T follicular helper cell (primary cell): Measurements from ENCODE around the gene EFCAB9.
"Not testable (repeated sequence)": the region's sequence is repeated elsewhere in the genome, so short reads cannot be mapped to it uniquely, and the experiment has no call there.

Source experiments
- DNase-seq: peaks from one replicate; pipeline ENCODE4 v3.0.0-alpha.2; 2020; ENCODE audit warnings: low read depth

Gene EFCAB9

DNA sequence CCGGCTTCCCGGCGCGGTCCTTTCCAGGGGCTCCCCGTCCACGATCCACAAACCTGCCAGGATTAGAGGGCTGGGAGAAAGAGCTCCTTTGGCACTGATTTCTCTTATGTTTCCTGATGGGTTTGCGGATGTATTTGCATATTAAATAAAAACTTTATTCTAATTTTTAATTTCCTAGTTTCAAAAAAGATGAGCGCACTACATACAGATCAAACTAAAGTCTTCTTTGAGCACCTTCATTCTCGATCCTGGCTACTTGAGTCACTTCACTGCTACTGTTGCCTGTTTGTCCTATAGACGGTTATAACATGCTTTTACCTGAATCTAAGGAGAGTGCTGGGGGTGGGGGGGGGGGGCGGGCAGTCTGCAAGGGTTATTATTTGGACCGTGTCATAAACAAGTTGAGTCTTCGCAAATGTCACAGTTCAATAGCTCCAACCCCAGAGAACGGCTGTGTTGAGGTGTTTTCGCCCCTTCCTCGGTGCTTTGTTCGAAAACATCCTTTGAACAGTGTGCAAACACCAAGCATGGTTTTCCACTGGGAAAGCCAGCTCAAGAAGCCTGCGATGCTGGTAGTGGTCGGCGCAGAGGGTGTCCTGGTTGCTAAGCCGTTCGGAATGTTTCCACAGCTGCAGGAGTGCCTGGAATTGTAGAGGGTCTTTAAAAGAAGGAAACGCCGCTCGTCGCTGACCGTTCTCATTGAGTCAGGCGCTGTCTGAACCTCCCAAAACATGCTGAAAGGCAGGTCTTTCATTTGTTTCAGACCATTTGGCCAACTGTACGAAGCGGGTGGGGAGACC is 4.9 kb upstream of the EFCAB9 start:
- no peak for DNase-seq

DNA sequence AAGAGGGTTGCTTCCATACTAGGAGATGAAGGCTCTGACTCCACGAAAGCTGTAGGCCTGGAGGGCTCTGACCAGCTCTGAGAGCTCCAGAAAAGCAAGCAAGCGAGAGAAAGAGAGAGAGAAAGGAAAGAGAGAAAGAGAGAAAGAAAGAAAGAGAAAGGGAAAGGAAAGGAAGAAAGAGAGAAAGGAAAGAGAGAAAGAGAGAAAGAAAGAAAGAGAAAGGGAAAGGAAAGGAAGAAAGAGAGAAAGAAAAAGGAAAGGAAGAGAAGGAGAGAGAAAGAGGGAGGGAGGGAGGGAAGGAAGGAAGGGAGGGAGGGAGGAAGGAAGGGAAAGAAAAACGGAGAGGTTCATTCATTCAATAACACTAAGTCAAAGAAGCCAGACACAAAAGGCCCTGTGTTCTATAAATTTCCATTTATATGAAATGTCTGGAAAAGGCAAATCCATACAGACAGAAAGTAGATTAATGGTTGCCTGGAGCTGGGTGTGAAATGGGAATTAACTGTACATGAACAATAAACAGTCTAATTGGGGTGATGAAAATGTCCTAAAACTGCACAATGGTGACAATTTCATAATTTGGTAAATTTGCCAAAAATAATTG is 4.2 kb upstream of the EFCAB9 start:
- DNase-seq, result no peak

DNA sequence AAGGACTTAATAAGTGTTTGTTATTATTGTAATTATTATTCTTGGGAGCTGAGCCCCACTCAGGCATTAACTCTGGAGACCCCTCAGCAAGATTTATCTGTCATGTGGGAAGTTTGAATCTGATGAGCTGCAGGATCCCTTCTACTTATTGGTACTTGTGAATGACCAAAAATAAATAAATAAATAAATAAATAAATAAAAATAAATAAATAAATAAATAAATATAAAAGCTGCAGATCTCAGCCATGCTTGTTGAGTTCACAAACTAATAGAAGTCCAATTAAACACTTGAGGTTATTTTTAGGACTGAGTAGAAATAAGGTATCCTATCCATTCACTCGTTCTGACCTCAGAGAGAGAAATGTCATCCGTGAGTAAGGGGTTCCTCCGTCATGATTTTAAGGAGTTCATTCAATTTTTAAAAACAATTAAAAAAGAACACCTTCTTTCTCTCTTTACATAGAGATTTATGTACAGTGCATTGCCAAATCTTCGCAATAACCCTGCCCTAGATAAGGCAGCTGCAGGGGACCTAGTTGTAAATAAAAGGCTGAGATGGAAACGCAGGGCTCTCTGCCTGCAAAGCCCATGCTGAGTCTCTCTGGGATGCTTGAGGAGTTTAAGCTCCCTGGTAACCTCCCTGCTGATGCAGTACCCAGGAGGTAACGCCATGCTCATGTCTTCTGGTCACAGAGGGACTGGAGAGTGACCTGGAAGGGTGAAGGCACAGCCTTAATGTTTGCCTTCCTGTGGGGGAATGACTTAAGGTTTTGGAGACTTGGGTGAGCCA is 1.2 kb downstream of the EFCAB9 start:
- DNase-seq, result no peak

DNA sequence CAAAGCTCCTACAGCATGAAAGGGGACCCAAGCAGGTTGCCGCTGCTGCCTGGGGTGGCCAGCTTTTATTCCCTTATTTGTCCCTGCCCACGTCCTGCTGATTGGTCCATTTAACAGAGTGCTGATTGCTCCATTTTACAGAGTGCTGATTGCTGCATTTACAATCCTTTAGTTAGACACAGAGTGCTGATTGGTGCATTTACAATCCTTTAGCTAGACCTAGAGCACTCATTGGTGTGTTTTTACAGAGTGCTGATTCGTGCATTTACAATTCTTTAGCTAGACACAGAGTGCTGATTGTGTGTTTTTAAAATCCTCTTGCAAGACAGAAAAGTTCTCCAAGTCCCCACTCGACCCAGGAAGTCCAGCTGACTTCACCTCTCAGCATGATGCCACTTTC is 3.8 kb downstream of the EFCAB9 start:
- not testable (repeated sequence) for DNase-seq

DNA sequence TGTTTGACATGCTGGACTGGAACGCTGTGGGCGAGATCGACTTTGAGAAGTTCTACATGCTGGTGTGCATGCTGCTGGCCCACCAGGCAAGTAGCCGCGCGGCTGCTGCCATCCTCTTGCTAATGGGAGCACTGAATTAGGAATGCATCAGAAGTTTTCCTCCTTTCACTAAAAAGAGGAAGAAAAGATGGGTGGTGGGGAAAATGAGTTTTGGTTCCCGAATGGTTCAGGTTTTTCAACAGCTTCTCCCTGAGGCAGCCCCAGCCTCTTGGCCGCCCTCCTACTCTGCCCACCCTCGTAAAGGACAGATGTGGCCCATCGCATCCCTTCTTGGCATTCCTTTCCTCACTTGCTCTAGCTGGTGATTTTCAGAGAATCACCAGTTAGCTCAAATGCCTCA is 5.5 kb downstream of the EFCAB9 start:
- no peak for DNase-seq

DNA sequence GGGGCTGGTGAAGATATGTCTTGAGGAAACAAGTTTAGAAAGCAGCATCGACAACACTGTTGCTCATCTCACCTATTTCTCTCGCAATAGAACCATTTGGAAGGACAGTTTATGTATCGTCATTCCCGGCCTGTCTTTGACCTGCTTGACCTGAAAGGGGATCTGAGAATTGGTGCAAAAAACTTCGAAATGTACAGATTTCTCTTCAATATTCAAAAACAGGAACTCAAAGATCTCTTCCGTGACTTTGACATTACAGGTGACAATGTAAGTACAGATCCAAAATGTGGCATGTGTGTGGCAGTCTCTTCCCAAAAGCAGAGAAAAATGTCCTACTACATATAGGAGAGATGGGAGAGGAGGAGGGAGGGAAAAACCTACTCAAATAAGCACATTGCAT is 6.5 kb downstream of the EFCAB9 start:
- DNase-seq, result no peak

DNA sequence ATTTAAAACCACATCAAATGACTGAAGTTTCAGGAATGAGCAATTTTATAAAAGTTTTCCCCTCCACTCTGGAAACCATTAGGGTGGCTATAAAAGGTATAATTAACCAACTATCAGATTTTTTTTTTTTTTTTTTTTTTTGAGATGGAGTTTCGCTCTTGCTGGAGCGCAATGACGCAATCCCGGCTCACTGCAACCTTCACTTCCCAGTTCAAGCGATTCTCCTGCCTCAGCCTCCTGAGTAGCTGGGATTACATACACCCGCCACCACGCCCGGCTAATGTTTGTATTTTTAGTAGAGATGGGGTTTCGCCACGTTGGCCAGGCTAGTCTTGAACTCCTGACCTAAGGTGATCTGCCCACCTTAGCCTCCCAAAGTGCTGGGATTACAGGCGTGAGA is 12.0 kb downstream of the EFCAB9 start:
- DNase-seq, result not testable (repeated sequence)

DNA sequence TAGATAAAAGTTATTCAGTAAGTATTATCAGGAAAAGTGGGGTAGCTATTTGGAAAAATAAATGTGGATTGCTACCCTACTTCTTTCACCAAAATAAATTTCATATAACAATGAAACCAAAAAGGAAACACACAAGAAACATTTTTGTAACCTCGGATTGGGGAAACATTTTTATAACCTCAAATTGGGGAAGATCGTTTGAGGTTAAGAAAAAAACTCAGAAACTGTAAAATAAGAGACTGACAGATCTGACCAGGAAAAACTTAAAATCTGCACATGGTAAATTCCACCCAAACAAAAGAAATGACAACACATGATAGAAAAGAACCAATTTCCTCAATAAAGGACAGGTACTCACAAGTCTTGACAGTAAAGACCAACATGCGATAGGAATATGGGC is 13.5 kb downstream of the EFCAB9 start:
- no peak for DNase-seq

DNA sequence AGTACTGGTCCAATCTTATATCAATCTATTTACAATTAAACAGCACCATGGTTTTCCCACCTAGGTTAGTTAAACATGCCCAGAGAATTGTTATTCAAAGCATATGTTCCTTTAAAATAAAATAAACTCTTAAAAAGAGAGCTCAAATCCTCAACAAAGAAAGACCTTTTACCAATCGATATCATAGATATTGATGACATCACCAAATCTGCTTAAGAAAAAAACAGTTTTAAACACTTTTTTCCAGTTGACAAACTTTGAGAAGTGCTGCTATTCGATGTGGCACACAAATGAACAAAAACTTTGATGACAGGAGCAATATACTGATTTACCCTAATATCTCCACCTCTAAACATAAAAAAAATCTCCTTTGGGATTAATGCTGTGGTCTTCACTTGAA is 15.7 kb downstream of the EFCAB9 start:
- DNase-seq, result no peak

DNA sequence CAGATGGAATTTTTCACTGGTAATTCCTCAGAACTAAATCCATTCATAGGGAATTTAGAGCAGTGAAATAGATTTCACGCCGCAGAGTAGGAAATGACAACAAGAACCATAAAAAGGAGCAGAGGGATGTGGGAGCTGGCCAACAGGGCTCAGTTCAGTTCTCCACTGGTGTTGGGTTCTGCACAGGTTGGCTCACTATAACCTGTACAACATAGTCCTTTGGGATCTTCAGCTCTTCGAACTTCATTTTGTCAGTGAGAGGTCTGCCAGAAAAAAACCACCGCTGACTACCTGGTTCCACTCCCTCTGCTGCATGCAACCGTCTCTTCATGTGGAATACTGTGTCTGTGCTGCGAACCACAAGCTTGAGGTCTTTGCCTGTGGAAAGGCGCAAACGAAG is 17.7 kb downstream of the EFCAB9 start:
- no peak for DNase-seq

DNA sequence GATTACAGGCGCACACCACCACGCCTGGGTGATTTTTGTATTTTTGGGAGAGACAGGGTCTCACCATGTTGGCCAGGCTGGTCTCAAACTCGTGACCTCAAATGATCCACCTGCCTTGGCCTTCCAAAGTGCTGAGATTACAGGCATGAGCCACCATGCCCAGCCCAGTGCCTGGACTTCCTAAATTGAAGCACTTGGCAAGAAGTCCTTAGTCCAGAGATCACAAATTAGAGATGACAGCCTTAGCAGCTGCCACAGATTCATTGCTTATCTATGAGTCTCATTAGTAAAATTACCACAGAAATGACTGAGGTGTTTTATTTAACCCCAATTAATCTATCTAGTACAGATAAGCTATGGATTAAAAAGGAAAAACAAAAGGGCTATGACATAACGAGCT is 19.2 kb downstream of the EFCAB9 start:
- DNase-seq, result no peak

DNA sequence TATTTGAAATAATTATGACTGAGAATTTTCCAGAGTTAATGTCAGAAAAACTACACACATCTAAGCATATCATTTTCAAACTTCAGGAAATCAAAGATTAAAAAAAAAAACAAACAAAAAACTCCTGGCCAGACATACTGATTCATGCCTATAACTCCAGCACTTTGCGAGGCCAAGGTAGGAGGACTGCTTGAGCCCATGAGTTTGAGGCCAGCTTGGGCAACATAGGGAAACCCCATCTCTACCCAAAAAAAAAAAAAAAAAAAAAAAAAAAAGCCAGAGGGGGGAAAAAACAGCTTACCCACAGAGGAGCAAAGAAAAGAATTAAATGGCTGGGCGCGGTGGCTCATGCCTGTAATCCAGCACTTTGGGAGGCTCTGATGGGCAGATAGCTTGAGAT is 22.4 kb downstream of the EFCAB9 start:
- no peak for DNase-seq

DNA sequence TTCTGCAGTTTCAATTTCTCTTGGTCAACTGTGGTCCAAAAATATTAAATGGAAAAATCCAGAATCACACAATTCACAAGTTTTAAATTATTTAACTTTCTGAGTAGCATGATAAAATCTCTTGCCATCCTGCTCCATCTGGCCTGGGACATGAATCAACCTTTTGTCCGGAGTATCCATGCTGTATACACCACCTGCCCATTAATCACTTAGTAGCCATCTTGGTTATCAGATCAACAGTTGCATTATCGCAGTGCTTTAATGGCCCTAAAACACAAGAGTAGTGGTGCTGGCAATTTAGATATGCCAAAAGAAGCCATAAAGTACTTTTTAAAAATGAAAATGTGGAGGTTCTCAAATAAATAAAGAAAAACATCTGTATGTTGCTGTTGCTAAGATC is 25.3 kb downstream of the EFCAB9 start:
- no peak for DNase-seq

DNA sequence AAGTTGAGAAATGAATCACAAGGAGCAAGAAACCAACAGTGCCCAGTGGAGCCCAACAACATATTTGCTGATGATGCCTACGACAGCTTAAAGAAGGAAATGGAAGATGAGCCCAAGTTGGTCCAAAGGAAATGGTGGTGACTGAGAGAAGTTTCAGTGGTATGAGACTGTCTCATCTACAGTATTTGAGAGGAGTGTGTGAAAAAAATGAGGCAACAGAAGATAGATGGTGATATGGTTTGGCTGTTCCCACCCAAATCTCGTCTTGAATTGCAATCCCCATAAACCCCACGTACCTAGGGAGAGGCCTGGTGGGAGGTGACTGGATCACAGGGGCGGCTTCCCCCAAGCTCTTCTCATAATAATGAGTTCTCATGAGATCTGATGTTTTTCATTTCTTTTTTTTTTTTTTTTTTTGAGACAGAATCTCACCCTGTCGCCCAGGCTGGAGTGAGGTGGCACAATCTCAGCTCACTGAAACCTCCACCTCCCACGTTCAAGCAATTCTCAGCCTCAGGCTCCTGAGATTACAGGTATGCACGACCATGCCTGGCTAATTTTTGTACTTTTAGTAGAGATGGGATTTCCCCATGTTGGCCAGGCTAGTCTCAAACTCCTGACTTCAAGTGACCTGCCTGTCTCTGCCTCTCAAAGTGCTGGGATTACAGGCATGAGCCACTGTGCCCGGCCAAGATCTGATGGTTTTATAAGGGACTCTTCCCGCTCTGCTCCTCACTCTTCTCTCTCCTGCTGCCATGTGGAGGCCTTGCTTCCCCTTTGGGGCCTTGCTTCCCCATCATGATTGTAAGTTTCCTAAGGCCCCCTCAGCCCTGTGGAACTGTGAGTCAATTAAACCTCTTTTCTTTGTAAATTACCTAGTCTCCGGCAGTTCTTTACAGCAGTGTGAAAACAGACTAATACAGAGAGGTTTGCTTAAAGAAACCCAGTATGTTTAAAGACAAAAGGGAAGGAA is 30.2 kb downstream of the EFCAB9 start:
- no peak for DNase-seq

DNA sequence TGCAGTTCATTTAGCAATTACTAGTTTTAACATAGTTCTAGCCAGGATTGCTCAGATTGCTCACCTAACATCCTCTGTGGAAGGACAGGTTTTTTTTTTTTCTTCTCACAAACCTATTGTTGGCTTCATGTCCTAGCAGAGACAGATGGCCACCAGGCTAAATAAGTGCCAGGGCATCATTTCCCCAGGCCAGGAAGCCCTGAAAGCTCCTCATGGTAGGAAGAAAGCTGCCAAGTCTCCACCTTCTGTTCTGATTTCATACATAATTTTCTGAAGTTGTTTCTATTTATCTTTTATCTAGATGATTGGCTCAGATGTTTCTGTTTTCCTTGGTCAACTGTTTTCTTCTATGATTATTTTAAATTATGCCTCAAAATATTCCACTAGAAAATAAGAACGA is 31.0 kb downstream of the EFCAB9 start:
- DNase-seq, result no peak

DNA sequence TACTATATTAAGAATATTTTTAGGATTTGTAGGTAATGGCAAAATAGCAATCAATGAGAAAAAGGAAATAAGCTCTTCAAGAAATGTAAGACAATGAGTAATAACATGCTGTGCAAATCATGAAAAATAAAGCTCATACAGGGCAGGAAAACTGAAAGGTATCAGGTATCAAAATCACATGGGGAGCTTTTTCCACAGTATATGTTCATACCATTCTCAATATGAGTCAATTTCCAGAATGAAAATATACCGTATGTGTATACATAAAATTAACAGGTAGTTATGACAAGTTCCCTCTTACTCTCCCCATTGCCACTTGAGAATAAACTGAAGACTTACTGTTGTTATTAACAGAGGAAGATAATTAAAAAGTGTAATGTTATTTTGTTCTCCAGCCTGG is 35.9 kb downstream of the EFCAB9 start:
- DNase-seq, result no peak

DNA sequence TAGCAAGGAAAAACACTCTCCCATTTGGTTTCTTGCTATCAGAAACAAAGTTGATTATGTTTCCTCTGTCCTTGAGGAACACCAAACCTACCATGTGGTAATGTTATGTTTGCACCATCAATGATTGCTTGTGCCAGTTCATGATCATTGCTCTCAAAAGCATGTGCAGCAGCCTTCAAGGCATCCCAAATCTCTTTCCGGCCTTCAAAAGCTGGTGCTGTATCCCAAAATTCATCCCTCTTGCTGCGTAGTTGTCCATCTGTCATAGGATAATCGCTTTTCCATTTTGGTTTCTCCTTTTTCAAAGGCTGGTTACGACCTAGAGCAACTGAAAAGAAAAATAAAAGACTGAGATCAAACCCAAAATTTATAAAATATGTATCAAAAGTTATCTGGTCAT is 40.1 kb downstream of the EFCAB9 start:
- no peak for DNase-seq

DNA sequence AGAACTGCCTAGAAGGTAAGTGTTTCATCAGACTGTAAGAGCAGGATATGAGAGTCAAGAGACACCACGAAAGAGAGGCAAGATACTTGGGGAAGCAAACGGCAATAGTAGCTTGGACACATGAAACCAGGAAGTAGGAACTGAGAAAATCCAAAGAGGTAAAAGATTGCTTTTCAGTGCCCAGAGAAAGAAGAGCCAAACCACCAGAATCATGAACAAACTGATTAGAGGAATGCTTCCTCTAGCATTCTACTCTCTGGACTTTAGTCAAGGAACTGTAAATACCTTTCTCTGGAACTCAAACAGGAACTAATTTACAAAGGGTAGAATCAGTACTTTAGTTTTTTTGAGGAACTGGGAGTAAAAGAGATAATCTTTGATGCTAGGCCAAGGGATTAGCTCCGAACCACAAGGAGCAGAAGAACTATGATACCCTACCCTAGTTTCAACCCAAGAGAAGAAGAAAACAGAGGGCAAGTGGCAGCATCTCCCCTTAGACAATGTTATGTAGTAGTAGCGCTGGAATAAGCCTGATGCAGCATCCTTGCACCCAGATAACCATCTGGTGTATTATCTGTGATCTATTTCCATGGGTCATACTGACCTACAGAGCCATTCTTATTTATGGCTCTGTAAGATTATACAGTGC is 41.3 kb downstream of the EFCAB9 start:
- DNase-seq, result no peak

DNA sequence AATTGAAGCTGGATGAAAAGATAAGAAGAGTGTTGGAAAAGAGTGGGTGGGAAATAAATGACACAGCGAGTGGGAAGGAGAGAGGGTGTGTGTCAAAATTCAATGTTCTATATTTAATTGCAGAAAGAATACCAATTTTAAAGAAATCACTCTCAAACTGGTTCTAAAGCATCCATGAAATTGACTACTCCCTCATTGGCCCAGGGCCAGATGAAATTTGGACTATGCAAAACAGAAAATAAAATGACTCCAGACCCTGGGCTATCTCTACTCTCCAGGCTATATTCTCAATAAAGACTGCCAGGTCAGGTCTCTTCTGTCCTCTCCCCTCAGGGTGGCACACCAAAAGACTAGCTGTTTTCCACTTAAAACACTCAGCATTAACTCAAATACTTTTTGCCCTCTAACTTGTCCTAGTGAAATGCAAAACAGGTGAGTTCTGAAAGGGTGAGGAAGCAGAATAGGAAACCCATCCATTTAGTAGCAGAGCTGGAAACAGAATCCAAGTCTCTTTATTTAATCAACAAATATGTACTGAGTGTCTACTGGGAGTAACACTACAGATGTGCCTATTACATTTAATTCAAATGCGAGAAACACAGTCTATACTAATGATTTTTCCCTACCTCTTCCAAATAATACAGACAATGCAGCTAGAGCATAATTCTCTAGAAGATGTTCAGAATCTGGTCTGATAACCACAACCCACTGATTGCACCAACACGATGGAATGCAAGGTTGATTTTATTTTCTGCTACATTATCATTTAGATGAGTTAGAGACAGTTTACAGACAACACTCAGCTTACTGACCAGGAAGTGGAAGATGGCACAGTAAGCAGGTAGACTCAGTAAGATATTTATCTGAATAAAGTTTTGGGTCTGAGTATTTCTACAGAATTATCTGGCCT is 42.1 kb downstream of the EFCAB9 start:
- no peak for DNase-seq

DNA sequence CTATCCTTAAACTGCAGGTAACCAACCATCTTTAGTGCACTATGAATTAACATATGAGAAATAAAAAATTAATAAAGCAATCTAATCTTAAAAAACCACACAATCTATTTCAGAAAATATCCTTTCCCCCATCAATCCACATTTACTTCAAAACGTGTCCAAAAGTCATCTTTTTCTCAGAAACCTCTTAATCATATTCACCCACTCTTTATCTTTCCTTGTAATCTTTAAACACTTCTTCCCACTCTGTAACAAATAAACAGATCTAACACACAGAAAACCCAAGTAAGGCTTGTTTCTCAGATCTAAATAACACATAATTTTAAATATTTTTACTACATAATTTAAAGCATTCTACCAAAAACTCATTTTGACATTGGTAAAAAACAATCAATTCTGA is 44.4 kb downstream of the EFCAB9 start:
- no peak for DNase-seq
